HG02973 (cell line): ENCODE results near the gene ERO1B.
"Not testable (repeated sequence)": the region's sequence is repeated elsewhere in the genome, so short reads cannot be mapped to it uniquely, and the experiment has no call there.

Experiments used
- ATAC-seq: cut with Tn5 transposase; IDR thresholded peaks from one replicate; pipeline ENCODE4 v1.9.1; 2021; ENCODE audit warnings: moderate library complexity; ENCODE audit not compliant: unreplicated experiment

The ERO1B gene

GRCh38 chr1:236193184-236193583 is 88.6 kb downstream of the ERO1B start:
- no peak for ATAC-seq

GRCh38 chr1:236188084-236188483 is 93.7 kb downstream of the ERO1B start:
- ATAC-seq = not testable (repeated sequence)

GRCh38 chr1:236186471-236186870 is 95.3 kb downstream of the ERO1B start:
- ATAC-seq = not testable (repeated sequence)

GRCh38 chr1:236185687-236186086 is 96.1 kb downstream of the ERO1B start:
- ATAC-seq = no peak

- ATAC-seq = no peak
Measured at GRCh38 chr1:236181059-236181458, 100.7 kb downstream of the ERO1B start.

- no peak for ATAC-seq
Measured at GRCh38 chr1:236179634-236180033, 102.1 kb downstream of the ERO1B start.

- ATAC-seq = no peak
Measured at GRCh38 chr1:236176337-236177336, 105.1 kb downstream of the ERO1B start.

- peak; percentile 77 for ATAC-seq
Measured at GRCh38 chr1:236175642-236176336, 106.0 kb downstream of the ERO1B start.

- ATAC-seq = no peak
Measured at GRCh38 chr1:236173174-236173767, 108.5 kb downstream of the ERO1B start.

GRCh38 chr1:236172041-236172579 is 109.6 kb downstream of the ERO1B start:
- ATAC-seq = no peak

- ATAC-seq = no peak
Measured at GRCh38 chr1:236168716-236169429, 112.9 kb downstream of the ERO1B start.

GRCh38 chr1:236167578-236167977 is 114.2 kb downstream of the ERO1B start:
- ATAC-seq = no peak

- no peak for ATAC-seq
Measured at GRCh38 chr1:236167154-236167553, 114.6 kb downstream of the ERO1B start.

GRCh38 chr1:236166041-236166440 is 115.7 kb downstream of the ERO1B start:
- ATAC-seq = no peak
